HL-60/S4 treated with retinoic acid at 250 ng/mL for 4 days and 3 days (cell line): ENCODE results near the gene DXO.
"Not testable (repeated sequence)": the region's sequence is repeated elsewhere in the genome, so short reads cannot be mapped to it uniquely, and the experiment has no call there.

Source experiments
- in situ Hi-C: fragments of 300-500 bp; cut with MboI; formaldehyde crosslinking; loops from 2 replicates; pipeline ENCODE4 v1.7.0; 2022; ENCODE audit warnings: low sequenced_read_pairs

The DXO gene

DNA sequence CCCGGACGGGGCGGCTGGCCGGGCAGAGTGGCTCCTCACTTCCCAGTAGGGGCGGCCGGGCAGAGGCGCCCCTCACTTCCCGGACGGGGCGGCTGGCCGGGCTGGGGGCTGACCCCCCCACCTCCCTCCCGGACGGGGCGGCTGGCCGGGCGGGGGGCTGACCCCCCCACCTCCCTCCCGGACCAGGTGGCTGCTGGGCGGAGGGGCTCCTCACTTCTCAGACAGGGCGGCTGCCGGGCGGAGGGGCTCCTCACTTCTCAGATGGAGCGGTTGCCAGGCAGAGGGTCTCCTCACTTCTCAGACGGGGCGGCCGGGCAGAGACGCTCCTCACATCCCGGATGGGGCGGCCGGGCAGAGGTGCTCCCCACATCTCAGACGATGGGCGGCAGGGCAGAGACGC, 39.8 kb downstream of the DXO start:
- in situ Hi-C loops = not testable (repeated sequence)

DNA sequence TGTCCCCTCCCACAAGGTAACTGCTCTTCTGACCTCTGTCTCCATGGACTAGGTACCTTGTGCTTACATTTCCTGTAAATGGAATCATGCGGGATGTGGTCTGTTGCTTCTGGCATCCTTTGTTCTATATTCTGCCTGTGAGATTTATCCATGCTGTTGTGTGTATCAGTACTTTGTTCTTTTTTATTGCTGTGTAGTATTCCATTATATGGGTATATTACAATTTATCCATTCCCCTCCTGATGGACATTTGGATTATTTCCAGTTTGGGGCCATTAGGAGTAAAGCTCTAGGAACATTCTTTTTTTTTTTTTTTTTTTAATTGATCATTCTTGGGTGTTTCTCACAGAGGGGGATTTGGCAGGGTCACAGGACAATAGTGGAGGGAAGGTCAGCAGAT, 41.0 kb downstream of the DXO start:
- in situ Hi-C loops = no loop called here

- in situ Hi-C loops = no loop called here
These were observed 43.3 kb downstream of the DXO start for GRCh38 chr6:31928672-31928939.

DNA sequence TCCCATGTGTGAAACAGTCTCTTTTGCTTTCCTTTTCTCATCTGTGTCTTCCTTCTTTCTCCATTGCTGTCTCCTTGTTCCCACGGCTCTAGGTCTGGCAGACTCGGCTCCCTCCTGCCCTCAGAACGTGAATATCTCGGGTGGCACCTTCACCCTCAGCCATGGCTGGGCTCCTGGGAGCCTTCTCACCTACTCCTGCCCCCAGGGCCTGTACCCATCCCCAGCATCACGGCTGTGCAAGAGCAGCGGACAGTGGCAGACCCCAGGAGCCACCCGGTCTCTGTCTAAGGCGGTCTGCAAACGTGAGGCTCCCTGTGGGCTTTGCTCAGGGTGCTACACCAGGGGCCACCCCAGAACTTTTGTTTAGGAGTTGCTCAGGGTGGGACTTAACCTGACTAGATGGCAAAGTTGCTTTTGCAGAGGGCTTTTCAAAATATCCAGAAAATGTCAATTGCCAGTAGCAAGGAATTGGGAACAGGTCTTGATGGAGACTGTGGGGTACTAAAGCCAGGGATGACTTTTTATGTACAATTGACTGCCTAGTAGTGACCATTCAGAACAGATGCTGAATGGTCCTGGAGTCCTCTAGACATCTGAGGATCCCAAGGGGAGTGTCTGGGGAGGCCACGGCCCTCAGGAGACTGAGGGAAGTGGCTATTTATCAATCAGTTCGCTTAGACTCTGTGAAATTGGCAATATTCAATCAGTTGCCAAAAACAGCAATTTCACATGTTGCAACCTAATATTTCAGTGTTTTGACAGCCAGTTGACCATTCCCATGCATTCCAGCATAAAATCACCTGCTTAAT, 43.9 kb downstream of the DXO start:
- in situ Hi-C loops = no loop called here

DNA sequence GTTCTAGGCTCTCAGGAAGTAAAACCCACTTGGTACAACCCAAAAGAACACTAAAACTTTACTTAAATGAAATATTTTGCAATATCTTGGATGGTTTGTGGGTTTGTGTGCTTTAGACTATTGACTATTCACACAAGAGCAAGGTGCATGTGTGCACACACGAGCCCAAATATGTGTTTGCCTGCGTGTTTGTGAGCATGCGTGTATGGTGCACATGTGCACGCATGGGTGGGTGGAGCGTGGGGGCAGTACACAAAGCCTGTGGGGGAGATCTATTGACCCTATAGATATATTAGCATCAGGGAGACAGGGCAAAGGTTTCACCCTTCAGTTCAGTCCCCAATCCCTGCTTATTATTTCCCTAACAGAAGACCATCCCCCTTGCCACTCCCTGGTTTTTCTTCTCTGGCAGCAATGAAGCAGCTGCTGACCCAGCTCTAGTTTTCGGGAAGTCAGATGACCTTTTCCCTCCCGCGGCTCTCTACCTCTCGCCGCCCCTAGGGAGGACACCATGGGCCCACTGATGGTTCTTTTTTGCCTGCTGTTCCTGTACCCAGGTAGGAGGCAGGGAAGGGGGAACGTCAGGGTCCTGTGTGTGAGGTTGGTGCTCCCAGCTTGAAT, 44.6 kb downstream of the DXO start, which contains the start of gene C2:
TSS of gene C2 (plus strand) at position 476 of the 621 bp plus-strand sequence. CDS start at position 512, 36 bp downstream.
- in situ Hi-C loops = no loop called here

DNA sequence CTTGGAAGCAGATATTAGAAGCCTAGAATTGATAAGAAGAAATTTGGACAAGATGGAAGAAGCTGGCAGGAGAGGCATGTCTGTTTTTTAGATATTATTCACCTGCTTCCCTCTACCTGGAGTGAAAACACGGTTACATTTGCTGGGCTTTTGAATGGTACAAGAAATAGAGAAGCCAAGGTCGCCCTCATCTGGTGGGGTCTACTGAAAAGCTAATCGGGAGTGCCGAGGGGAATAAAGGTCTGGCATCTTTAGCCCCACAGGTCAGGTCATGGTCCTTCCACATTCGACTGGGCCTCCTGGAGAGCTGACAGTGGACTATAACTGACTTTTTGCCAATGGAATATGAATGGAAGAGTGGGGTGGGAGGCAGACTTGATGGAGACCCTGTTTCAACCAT, 49.0 kb downstream of the DXO start:
- in situ Hi-C loops = no loop called here

DNA sequence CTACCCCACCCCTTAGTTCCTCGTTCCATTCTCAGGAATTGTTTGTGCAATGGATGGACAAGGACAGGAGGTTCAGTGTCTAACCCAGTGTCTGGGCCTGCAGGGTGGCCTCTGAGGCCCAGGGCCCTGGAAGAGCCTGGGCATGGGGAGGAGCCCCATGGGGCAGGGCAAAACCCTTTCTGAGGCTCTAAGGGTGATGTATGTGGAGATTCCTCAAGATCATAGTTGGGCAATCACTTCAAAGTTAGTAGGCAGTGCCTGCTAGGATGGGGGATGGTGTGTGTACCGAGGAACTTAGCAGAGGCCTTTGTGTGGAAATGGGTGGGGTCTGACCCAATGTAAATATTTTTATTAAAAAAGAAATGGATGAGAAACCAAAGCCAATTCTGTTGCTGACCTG, 51.1 kb downstream of the DXO start:
- in situ Hi-C loops = no loop called here
